NCI-H2029 (cell line): ENCODE results near the gene ARID5A.
"Not testable (repeated sequence)": the region's sequence is repeated elsewhere in the genome, so short reads cannot be mapped to it uniquely, and the experiment has no call there.

Experiments used
- DNase-seq: peaks from one replicate; lab custom pipeline; 2025; lab: John Stamatoyannopoulos, UW

The ARID5A gene

DNA sequence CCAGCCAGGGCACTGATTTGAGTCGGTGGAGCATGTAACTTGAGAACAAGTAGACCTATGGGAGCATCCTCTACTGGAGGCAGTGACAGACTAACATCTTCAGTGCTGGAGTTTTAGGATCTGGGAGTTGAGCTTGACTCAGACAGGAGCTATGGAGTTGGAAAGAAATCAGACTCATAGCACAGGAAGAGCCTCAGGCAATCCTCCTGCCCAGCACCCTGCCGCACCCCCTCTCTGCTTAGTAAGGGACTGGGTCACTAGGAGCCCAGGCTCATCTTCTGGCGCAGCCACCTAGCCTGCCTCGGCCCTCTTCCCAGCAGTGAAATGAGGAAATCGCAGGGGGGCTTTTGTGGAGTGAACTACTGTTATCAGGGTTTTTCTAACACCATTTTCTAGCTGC, 3.6 kb downstream of the ARID5A start:
- no peak for DNase-seq

DNA sequence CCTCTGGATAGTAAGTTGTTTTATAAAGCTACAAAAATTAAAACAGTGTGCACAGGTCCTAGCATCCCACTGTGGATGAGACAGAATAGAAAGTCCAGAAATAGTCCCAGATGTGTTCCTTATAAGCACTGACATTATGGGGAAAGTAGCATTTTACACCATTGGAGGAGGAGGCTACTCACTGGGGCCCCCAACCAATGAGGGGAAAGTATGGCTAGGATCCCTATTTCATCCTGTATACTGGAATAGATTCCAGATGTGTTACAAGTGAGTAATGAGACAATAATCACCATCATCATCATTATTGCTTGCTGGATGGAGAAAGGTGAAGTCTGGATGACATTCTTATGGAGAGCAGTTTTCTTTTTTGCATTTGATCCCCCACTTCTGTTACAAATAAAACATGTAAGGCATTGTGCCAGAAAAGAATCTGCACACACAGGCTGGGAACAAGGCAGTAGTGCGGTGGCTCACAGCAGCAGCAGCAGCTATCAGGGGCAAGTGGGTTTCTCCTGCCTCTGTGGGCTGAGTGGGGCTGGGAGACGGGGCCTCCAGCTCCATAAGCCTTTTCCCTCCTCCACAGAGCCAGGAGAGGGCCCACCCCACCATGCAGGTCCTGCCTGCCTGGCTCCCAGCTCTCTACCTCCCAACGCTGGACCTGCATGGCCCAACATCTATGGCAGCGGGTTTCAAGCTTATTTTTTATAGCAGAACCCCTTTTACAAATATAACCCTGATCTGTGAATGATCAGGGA, 5.0 kb downstream of the ARID5A start:
- no peak for DNase-seq

DNA sequence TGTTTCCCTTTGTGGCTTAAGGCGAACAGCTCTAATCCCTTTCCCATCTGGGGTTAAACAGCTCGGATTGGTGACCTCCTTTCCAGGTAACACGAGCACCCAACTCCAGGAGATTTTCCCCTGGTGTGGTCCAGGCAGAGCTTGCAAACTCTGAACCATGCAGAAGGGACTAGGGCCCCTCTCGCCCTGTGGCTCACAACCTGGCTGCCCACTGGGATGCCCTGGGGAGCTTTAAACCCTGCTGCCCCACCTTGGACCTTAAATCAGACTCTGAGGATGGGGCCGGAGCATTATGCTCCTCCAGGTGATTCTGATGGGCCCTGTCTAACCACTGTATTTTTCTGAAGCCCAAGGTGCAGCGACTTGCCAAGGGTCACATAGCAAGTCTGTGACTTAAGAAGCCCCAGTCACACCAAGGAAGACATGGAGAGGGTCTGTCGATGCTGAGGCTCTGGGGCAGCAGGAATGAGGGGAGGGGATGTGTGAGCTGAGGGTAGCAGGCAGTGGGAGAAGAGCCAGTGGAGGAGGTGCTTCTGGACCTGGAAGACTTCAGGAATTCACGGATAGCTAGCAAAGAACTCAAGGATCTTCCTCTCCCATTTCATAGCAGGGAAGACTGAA, 5.9 kb downstream of the ARID5A start:
- no peak for DNase-seq

DNA sequence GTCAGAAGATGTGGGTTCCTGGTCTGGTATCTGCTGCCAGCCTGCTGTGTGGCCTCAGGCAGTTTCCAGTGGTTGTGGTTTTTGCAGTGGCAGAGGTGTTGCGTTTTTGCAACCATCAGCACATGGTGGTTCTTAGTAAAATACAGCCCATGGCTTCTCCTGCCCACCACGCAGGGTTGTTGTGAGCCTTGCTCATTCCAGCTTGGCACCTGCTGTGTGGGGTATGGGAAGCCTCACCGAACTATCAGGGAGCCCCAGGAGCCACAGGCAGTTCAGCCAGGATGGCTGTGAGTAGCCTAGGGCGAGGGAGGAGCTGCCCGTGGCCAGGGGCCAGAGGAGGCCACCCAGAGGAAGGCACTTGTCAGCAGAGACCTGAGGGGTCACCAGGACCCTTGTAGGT, 9.8 kb downstream of the ARID5A start:
- no peak for DNase-seq

DNA sequence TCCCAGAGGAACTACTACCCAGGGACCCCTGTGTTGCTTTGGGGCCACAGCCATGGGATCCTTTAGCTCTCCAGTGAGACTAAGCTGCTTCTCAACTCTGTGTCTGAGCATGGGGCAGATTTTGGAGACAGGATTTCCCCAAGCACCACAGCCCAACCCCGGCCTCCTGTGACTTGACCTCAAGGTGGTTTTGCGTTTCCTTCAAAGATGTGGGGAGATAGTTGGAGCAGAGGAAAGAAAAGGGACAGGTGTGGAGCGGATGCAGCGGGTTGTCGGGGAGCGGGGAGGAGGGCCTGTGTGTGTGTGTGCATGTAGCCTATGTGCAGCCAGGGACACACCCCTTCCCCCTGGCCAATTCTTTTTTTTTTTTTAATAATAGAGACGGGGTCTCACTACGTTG, 10.2 kb downstream of the ARID5A start:
- no peak for DNase-seq

DNA sequence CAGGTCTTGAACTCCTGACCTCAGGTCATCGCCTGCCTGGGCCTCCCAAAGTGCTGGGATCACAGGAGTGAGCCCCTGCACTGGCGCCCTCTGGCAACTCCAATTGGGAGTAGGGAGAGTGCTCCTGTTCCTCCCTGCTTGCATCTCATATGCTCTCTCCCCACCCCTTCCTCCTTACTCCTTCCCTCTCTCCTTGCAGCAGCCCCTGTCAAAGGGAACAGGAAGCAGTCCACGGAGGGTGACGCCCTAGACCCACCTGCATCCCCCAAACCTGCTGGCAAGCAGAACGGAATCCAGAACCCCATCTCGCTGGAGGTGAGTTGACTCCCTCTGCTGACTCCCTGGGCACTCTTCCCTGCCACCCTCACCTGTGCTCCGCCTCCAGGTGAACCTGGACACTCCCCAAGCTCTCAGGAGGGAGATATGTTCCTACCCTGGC, 10.7 kb downstream of the ARID5A start:
- no peak for DNase-seq

DNA sequence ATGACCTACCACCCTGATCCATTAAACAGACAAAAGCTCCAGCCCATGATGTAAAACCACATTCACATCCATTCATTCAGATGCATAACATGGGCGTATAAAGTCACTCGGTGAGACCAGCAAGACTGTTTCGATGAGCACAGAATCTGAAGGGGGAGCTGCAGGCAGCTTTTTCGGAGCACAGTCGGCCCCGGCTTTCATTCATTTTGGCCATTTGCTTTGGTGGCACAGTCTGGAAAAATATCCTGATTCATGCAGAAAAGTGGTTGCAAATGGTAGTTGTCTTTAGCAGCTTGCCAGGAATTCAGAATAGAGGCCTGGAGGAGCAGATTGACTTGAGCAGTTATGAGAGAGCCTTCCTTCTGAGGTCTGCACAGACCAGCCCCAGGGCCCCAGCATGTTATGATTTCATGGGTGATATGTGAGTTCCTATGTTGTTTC, 11.2 kb downstream of the ARID5A start:
- DNase-seq = no peak

DNA sequence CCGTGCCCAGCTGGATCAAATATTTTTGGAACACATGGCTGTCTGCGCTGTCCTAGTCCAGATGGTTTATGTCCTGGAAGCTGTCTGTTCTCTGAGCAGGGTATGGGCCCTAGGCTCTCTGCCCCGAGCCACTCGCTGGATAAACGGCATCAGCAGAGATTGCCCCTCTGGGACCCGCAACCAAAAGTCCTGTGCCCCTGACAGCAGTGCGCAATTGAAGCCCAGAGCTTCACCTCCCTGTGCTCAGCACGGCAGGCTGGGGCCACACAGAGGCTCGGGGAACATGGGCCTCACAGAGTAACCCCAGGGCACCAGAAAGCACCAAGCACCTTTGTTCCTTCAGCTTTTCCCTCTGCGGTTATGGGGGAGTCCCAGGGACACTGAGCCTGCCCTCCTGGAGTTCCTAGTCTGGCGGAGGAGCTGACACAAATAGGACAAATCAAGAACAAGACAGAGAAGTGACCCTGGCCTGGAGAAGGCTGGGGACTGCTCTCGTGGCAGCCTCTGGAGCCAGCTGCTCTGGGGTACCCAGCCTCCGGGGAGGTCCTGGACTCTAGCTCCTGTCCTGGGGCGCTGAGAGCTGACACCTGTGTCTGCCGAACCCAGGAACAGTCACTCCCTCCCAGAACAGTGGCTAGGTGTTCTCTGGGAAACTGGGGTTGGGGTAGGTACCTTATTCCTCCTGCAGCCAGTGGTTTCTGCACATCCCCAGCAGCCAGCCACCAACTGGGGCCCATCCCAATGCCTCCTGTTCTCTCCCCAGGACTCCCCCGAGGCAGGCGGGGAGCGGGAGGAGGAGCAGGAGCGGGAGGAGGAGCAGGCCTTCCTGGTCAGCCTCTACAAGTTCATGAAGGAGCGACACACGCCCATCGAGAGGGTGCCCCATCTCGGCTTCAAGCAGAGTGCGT, 12.3 kb downstream of the ARID5A start:
- DNase-seq = no peak

DNA sequence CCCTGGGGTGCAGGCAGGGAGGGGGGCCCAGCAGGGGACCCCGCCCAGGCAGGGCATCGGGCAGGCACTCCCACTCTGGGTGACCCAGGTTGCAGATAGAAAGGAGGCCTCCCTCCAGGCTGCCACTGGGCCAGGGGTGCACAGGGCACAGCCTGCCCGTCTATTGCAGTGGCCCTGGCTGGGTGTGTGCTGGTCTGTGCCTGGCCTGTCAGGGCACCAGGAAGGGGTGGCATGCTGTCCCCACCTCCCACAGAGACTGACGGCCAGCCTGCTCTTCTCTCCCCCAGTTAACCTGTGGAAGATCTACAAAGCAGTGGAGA, 12.9 kb downstream of the ARID5A start:
- DNase-seq = no peak

DNA sequence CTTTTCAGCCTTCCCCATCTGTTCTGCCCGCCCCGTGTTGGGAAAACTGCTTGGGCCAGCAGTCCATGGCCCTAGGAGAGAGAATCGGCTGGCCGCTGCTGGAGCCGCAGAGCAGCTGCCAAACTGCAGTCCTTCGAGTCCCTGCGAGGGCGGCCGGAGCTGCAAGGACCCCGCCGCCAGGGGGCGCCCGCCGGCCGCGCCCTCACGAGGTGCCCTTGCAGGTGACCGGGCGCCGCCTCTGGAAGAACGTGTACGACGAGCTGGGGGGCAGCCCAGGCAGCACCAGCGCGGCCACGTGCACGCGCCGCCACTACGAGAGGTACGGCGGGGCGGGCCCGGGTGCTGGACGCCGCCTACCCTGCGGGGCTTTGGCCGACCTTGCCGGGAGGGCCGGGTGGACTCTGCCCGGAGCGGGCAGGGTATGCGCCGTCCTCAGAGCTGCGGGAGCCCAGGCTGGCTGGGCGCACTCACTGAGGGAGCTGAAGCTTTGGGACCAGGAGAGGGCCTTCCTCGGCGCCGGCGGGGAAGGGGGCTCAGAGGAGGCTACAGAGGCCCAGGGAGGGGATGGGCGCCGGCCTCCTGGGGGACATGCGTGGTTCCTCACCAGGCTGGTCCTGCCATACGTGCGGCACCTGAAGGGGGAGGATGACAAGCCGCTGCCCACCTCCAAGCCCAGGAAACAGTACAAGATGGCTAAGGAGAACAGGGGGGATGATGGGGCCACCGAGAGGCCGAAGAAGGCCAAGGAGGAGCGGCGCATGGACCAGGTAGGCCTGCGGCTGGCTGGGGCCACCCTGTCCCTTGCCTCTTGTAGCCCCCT, 13.6 kb downstream of the ARID5A start:
- DNase-seq = peak; percentile 66

DNA sequence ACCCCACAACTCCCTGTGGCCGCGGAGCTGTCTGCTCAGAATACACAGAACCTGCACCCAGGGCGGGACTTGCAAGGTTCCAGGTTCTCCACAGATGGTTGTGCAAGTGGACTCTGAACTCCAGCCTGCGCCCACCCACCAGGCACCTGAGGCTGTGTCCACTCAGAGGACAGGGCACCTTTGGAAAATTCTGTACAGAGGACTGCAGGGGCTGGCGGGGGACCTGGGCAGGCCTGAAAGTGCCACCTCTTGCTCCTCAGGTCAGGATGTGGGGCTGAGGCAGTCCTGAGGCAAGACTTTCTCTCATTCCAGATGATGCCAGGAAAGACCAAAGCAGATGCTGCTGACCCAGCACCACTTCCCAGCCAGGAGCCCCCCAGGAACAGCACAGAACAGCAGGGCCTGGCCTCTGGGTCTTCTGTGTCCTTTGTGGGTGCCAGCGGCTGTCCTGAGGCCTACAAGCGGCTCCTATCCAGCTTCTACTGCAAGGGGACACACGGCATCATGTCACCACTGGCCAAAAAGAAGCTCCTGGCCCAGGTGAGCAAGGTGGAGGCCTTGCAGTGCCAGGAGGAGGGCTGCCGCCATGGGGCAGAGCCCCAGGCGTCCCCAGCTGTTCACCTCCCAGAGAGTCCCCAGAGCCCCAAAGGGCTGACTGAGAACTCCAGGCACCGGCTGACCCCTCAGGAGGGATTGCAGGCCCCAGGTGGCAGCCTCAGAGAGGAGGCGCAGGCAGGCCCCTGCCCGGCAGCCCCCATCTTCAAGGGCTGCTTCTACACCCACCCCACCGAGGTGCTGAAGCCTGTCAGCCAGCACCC, 14.4 kb downstream of the ARID5A start:
- no peak for DNase-seq

DNA sequence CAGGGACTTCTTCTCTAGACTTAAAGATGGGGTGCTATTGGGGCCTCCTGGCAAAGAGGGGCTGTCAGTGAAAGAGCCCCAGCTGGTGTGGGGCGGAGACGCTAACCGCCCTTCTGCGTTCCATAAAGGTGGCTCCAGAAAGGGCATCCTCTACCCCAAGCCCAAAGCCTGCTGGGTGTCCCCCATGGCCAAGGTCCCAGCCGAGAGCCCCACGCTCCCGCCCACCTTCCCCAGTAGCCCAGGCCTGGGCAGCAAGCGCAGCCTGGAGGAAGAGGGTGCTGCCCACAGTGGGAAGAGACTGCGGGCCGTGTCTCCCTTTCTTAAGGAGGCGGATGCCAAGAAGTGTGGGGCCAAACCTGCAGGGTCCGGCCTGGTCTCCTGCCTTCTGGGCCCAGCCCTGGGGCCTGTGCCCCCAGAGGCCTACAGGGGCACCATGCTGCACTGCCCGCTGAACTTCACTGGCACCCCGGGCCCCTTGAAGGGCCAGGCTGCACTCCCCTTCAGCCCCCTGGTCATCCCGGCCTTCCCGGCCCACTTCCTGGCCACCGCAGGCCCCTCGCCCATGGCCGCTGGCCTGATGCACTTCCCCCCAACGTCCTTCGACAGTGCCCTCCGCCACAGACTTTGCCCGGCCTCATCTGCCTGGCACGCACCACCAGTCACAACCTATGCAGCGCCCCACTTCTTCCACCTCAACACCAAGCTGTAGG, 15.2 kb downstream of the ARID5A start:
- no peak for DNase-seq

DNA sequence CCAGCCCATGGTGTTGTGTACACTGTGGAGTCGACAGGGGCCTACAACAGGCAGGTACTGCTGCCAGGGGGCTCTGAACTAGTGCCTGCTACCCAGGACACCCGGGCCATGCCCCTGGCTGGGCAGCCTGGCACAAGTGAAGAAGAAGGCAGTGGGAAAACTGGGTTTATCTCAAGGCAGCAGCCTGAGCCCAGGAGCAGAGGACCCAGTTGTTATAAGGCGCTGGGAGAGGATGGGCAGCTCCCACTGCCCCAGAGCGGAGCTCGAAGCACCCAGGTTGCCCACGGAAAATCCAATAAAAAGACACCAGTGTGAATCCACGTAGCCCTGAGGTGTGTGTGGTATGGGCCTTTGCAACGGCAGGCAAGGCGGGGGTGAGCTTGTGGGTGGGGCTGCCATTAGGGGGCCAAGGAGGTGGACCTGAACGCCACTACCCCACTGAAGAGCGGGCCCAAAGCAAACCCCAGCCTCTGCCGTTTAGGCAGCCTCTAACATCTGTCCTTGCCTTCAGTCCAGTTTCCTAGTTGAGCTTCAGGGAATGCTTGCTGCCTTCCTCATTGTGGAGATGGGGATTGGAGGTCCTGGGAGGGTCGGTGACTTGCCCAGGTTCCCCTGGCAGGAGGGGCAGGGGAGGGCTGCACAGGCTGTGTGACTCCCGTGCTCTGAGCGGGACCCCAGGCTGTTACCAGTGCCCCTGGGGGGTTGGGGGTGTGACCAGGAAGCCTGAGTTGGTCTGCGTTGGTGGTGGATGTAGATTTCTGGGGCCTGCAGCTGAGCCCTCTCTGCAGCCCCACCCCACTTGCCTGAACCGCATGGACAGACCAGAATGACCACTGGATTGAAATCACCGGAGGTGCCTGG, 16.0 kb downstream of the ARID5A start:
- no peak for DNase-seq

DNA sequence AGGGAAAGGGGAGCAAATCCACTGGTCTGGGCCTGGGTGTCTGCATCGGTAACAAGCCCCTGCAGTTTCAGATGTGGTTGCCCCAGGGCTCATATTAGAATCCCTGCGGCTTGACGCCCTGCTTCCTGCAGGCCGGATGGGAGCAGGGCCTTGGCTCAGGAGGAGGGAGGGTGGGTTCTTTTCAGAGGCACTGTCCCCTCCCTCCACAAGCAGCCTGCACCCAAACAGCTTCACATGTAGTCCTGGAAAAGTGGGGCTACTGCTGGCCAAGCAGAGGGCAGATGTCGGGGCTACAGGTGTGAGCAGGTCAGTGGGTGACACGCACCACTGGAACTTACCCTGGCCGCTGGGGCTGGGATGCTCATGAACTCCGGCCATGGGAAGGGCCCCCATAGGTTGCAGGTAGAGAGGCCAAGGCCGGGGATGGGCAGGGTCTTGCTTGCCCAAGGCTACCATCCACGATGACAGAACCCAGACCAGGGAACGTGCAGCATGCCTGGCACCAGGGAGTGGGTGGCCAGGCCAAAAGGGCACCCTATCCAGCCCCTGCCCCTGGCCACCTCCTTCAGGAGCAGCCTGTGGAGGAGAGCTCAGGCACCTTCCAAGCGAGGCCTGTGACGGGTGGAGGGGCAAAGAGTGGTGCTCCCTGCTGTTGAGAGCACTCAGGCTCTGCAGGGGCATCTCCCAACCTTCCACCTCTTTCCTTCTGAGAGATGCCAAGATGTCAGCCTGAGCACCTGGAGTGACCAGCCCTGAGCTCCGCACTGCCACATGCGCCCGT, 16.8 kb downstream of the ARID5A start:
- no peak for DNase-seq

DNA sequence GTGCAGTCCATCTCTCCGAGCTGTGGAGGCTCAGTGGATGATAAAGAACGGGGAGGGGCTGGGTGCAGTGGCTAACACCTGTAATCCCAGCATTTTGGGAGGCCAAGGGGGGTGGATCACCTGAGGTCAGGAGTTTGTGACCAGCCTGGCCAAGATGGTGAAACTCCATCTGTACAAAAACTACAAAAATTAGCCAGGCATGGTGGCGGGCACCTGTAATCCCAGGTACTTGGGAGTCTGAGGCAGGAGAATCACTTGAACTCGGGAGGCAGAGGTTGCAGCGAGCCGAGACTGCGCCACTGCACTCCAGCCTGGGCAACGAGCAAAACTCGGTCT, 17.4 kb downstream of the ARID5A start:
- DNase-seq = not testable (repeated sequence)

DNA sequence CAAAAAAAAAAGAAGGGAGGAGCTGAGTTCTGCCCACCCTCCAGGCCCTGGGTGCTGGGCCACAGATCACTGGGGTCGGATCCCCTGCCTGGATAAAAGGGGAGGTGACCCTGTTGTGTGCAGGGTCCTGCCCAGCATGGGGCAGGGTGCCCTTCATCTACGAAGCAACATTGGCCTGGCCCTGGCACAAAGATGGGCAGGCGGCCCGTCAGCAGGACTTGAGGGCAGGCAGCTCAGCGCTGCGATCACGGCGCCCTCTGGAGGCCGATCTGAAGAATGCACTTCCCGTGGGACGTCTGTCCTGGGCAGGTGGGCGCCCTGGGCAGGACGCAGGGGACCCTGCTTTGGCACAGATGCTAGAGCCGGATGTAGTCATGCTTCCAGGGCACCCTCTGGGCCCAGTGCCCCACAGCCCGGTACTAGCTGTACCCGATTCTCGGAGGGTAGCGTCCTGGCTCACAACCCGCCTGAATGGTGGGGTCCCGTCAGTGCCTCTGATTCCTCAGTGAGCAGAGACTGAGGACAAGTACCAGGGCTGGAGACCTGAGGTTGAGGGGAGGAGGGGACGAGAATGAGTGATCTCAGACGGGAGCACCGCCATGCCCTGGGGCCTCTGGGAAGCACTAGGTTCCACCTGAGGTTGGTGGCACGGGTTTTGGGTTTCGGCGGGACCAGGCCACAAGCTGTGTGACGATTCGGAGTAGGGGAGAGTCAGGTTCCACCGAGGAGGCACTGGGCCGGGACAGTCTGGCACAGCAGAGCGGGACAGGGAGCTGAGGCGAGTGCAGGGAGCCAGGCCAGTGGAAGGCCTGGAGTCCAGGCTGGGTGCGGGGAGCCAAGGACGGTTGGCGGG, 18.0 kb downstream of the ARID5A start:
- no peak for DNase-seq

DNA sequence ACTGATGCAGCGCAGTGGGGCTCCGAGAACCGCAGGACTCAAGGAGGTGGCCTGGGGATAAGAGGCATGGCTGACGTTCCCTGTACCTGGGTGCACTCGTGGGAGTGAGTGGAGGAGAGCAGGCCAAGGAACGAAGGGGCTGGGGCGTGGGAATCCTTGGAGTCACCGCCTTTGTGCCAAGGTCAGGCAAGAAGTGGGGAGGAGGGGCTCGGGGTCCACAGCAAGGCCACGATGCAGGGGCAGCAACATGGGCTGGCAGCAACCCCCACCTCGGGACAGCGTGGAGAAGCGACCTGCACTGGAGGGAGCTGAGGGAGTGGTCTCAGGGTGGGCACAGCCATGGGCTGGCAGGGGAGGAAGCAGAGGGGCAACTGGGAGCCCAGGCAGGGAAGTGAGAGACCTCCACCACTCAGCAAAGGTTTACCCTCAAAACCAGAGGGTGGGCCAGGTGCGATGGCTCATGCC, 18.6 kb downstream of the ARID5A start:
- no peak for DNase-seq
